GM18508 (cell line): ENCODE measurements around the gene HNRNPM.

Experiments used
- ATAC-seq: cut with Tn5 transposase; IDR thresholded peaks from one replicate; pipeline ENCODE4 v1.9.1; 2021; ENCODE audit warnings: moderate number of reproducible peaks; ENCODE audit not compliant: insufficient read depth, unreplicated experiment

HNRNPM gene

GRCh38 chr19:8484331-8484894 is 39.6 kb downstream of the HNRNPM start:
- no peak for ATAC-seq

- no peak for ATAC-seq
Measured at GRCh38 chr19:8485561-8486371, 41.0 kb downstream of the HNRNPM start.

- ATAC-seq = no peak
Measured at GRCh38 chr19:8486661-8487136, 41.9 kb downstream of the HNRNPM start.

GRCh38 chr19:8487137-8487851 is 42.5 kb downstream of the HNRNPM start:
- ATAC-seq = no peak

- ATAC-seq = no peak
Measured at GRCh38 chr19:8488365-8488764, 43.6 kb downstream of the HNRNPM start.

- ATAC-seq = no peak
Measured at GRCh38 chr19:8489561-8490394, 45.0 kb downstream of the HNRNPM start.

- no peak for ATAC-seq
Measured at GRCh38 chr19:8490395-8490760, 45.6 kb downstream of the HNRNPM start.

GRCh38 chr19:8490873-8491272 is 46.1 kb downstream of the HNRNPM start:
- no peak for ATAC-seq

GRCh38 chr19:8491574-8491973 is 46.8 kb downstream of the HNRNPM start:
- no peak for ATAC-seq

GRCh38 chr19:8494158-8494557 is 49.4 kb downstream of the HNRNPM start:
- no peak for ATAC-seq

GRCh38 chr19:8498295-8498694 is 53.5 kb downstream of the HNRNPM start:
- ATAC-seq = no peak

GRCh38 chr19:8499048-8499833 is 54.5 kb downstream of the HNRNPM start:
- ATAC-seq = no peak

GRCh38 chr19:8500158-8500557 is 55.4 kb downstream of the HNRNPM start:
- ATAC-seq = no peak

- ATAC-seq = no peak
Measured at GRCh38 chr19:8501516-8501915, 56.7 kb downstream of the HNRNPM start.

GRCh38 chr19:8501981-8502380 is 57.2 kb downstream of the HNRNPM start:
- ATAC-seq = no peak

GRCh38 chr19:8503510-8503909 is 58.7 kb downstream of the HNRNPM start:
- ATAC-seq = no peak

- ATAC-seq = no peak
Measured at GRCh38 chr19:8504171-8504570, 59.4 kb downstream of the HNRNPM start.

- no peak for ATAC-seq
Measured at GRCh38 chr19:8504919-8505318, 60.1 kb downstream of the HNRNPM start.

- no peak for ATAC-seq
Measured at GRCh38 chr19:8505680-8506401, 61.1 kb downstream of the HNRNPM start.
